ENCODE results near the gene TSPAN1.

The TSPAN1 gene

GRCh38 chr1:46174448-46175231 lies at the start of gene TSPAN1:
TSPAN1 (plus strand) TSS chr1:46175087; CDS start chr1:46181108, 6,021 bp downstream.
- DNase-seq (ENCODE audit: low spot score), result no peak

DNA sequence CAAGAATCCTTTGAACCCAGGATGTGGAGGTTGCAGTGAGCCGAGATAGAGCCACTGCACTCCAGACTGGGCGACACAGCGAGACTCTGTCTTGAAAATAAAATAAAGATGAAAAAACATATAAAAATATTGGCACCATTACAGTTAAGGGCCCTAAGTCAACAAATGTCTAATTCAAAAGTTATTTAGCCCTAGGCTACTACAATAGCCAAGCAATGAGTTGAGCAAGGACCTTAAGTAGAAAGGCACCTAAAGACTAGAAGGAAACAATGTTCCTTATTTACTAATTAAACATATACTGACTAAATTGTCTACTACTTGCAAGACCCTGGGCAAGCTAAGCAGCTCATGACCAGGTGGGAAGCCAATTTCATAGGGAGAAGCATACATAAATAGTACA lies 46.5 kb upstream of the TSPAN1 start:
- DNase-seq (ENCODE audit: low spot score), result no peak

DNA sequence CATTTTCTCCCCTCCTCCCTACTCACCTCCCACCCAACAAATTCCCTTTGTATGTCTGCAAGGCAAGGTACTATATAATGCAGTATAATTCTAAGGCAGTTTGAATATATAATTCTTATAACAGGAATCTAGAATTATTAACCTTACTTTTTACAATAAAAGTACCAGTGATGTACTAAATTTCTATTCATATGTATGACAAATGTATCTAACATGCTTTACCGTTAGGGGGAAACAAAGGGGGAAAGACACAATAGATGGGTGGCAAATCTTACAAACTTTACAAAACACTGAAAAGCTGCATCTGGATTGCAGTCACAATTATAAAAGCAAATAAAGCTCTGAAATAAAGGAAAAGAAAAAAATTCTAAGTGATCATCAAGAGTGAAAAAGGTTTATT lies 44.8 kb upstream of the TSPAN1 start:
- no peak for DNase-seq (ENCODE audit: low spot score)

- DNase-seq (ENCODE audit: low spot score), result no peak
Observed at GRCh38 chr1:46130606-46131005, 44.3 kb upstream of the TSPAN1 start.

- no peak for DNase-seq (ENCODE audit: low spot score)
Observed at GRCh38 chr1:46131093-46131492, 43.8 kb upstream of the TSPAN1 start.

GRCh38 chr1:46131712-46132528 lies 43.0 kb upstream of the TSPAN1 start:
- DNase-seq (ENCODE audit: low spot score), result no peak

- DNase-seq (ENCODE audit: low spot score), result peak; percentile 98
Observed at GRCh38 chr1:46132529-46133180, 42.2 kb upstream of the TSPAN1 start, which contains the start of gene PIK3R3. PIK3R3 (minus strand) TSS chr1:46132629; CDS start chr1:46131952, 677 bp downstream.

DNA sequence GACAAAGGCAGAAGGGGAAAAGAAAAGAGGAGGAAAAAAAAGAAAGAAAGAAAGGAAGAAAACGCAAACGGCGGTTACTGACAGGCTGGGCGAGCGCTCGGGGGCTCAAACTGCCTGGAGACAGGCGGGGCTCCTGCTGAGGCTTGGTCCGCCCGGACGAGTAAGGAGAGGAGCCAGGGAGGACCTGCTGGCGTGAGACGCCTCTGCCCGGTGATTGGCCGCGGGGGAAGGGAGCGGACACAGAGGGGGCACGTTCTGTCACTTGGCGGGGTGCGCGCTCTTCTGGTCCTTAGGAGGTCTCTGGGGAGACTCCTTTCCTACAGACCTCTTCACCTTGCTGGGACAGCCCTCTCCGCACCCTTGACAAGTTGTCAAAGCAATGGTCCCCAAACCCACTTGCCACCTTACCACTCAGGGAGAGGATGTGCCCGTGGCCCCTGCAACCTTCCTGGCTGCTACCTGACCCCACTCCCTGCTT lies 41.7 kb upstream of the TSPAN1 start:
- DNase-seq (ENCODE audit: low spot score), result no peak

DNA sequence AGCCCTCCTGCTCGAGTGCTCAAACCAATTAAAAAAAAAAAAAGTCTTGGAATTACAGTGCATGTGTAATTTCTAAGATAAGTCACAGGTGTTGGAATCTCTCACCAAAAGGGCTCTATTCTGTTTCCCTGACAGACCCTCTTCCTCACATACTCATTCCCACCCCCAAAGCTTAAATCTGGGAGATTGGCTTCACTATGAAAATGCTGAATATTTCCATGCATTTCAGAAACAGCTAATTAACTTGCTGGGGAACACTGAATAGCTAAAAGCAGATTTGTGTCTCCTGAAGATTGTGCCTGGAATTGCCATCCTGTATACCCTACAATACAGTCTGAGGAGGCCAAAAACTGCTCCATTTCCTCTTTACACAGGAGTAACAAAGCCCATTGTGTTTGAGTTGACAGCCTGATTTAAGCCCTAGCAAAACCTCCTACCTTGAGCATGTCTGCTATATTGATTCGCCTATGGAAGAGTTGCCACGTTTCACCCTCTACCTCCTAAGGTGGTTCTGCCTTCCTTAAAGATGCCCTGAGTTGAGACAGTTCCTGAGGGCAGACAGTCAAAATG lies 41.0 kb upstream of the TSPAN1 start:
- no peak for DNase-seq (ENCODE audit: low spot score)

GRCh38 chr1:46134660-46135331 lies 40.1 kb upstream of the TSPAN1 start:
- no peak for DNase-seq (ENCODE audit: low spot score)

DNA sequence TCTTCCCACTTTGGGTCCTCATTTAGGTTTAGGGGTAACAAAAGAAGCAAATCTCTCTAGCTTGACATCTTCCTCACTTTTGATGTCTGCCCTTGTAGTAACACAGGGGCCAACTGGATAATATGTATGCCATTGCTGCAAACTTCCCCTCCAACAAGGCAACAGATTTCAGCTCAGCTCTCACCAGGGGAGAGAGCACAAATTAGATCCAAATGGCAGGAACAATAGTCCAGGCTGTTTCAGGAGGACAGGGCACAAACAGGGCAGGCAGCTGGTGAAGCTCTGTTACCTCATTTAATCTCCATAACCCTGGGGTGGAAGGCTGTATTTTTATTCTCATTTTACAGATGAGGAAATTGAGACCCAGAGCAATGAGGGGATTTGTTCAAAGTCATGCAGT lies 38.2 kb upstream of the TSPAN1 start:
- no peak for DNase-seq (ENCODE audit: low spot score)

DNA sequence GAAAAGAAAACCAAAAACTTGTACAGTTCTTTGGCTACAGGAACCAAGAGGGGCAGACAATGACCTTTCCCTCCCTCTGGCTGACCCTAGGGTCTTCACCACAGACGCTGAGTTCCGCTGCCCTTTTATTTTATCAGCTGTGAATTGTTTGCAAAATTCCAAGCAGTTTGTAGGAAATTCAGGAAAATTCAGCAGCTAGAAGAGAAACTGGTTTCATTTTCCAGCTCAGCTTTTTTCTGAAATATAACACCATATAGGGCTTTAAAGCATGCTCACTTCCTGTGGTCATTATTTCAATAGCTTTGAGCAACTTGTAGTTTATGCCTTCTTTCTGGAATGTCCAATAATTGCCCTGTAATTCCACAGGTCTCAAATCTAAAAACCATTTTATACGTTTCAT lies 37.0 kb upstream of the TSPAN1 start:
- no peak for DNase-seq (ENCODE audit: low spot score)

DNA sequence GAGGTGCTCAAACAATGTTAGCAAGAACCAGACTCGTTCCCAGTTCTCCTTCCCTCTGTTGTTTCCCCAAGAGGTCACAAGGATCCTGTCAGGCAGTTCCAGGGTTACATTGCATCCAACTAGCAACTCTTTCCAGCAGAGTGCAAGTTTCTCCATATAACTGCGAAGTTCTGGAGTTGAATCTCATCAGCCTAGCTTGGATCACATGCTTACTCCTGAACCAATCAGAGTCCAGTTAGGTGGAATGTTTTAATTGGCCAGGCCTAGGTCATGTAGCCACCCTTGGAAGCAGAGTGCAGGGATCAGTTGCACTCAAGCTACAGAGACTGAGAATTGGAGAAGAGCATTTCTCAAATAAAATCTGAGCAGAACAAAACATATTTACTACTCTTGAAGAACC lies 26.6 kb upstream of the TSPAN1 start:
- DNase-seq (ENCODE audit: low spot score), result no peak

DNA sequence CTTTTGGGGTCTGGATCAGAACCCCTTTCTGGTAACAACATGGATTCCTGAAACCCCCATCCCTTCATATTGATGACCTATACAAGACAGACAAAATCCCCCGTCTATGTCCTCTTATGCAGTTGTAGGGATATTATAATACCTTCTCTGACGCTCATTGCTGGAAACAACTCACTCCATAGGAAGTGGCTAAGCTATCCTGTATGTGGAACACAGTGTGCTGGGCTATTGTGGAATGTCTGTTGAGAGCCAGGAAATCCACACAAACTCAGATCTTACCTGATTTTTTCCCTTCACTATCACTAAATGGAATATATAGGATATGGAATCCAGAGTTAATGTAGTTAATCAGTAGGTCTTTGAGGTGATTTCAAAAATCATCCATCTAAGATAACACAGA lies 24.8 kb upstream of the TSPAN1 start:
- DNase-seq (ENCODE audit: low spot score), result no peak

GRCh38 chr1:46152016-46152415 lies 22.9 kb upstream of the TSPAN1 start:
- DNase-seq (ENCODE audit: low spot score), result no peak

DNA sequence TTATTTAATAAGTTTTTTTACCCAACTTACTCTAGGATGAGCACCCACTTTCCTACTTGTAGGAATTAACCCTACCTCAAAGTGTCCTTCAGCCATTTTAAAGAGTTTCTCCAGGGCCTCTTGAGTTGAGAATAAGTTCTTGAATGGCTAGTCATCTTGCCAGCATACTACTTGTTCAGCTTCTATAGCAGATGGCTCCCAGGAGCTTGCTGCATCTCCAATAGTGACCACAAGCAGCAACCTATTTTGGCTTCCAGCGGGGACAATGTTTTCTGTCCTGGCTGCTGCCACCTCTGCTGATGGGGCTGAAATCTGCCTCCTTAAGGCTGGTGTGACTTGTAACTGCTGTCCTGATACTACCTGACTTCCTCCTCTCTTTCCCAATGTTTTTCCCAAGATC lies 21.7 kb upstream of the TSPAN1 start:
- no peak for DNase-seq (ENCODE audit: low spot score)

DNA sequence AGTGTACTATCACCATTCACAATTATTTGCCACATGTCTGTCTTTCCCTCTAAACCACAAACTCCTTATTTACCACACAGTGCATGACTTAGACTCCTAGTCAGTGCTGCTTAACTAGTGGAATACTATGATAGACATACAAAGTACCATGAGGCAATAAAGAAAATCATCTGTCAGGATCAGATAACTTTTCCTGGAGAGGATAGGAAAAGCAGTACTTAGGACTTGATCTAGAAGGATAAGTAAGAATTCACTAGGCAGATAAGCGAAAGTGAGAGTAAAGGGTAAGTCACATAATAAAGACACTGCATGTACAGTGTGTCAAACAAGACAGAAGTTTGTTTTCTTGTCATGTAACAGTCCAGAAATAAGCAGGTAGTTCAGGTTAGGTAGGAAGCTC lies 21.2 kb upstream of the TSPAN1 start:
- no peak for DNase-seq (ENCODE audit: low spot score)

GRCh38 chr1:46157916-46158311 lies 17.0 kb upstream of the TSPAN1 start:
- DNase-seq (ENCODE audit: low spot score), result peak; percentile 29

GRCh38 chr1:46158312-46159281 lies 16.3 kb upstream of the TSPAN1 start:
- no peak for DNase-seq (ENCODE audit: low spot score)

GRCh38 chr1:46159516-46159915 lies 15.4 kb upstream of the TSPAN1 start:
- DNase-seq (ENCODE audit: low spot score), result no peak
